Fibroblast of peridontal ligament (primary cell): ENCODE measurements around the gene ERC2.

ENCODE experiments used
- DNase-seq: peaks from one replicate; pipeline ENCODE4 v3.0.0-alpha.2; 2010; ENCODE audit errors: extremely low read depth

The ERC2 gene

GRCh38 chr3:55525436-55525835, 942.8 kb downstream of the ERC2 start:
- no peak for DNase-seq

GRCh38 chr3:55524565-55525244, 943.6 kb downstream of the ERC2 start:
- peak; percentile 51 for DNase-seq

GRCh38 chr3:55523471-55523870, 944.8 kb downstream of the ERC2 start:
- DNase-seq: no peak

GRCh38 chr3:55521738-55522421, 946.4 kb downstream of the ERC2 start:
- DNase-seq: peak; percentile 55

GRCh38 chr3:55521064-55521737, 947.1 kb downstream of the ERC2 start:
- DNase-seq: no peak

- peak; percentile 51 for DNase-seq
Measured at GRCh38 chr3:55519019-55519418, 949.2 kb downstream of the ERC2 start.

- DNase-seq: peak; percentile 3
Measured at GRCh38 chr3:55518451-55518850, 949.8 kb downstream of the ERC2 start.

GRCh38 chr3:55516392-55517030, 951.8 kb downstream of the ERC2 start:
- no peak for DNase-seq

- no peak for DNase-seq
Measured at GRCh38 chr3:55515550-55516246, 952.6 kb downstream of the ERC2 start.

GRCh38 chr3:55514962-55515361, 953.3 kb downstream of the ERC2 start:
- DNase-seq: no peak

GRCh38 chr3:55512571-55513343, 955.5 kb downstream of the ERC2 start:
- no peak for DNase-seq

GRCh38 chr3:55511895-55512570, 956.2 kb downstream of the ERC2 start:
- peak; percentile 84 for DNase-seq

- DNase-seq: no peak
Measured at GRCh38 chr3:55508335-55508734, 959.9 kb downstream of the ERC2 start.

GRCh38 chr3:55507808-55508207, 960.5 kb downstream of the ERC2 start:
- no peak for DNase-seq

- no peak for DNase-seq
Measured at GRCh38 chr3:55505776-55506175, 962.5 kb downstream of the ERC2 start.

- peak; percentile 25 for DNase-seq
Measured at GRCh38 chr3:55505102-55505501, 963.2 kb downstream of the ERC2 start.

GRCh38 chr3:55501905-55502304, 966.4 kb downstream of the ERC2 start:
- DNase-seq: no peak

GRCh38 chr3:55500555-55501330, 967.5 kb downstream of the ERC2 start:
- DNase-seq: no peak

- DNase-seq: no peak
Measured at GRCh38 chr3:55498520-55498919, 969.7 kb downstream of the ERC2 start.

GRCh38 chr3:55497250-55497649, 971.0 kb downstream of the ERC2 start:
- DNase-seq: no peak
